KOPT-K1 (cell line): ENCODE data around the gene ENKD1.

Experiments used
- H3K27ac ChIP-seq: fragments of 200-600 bp; sonication (generic); 2 replicates; pipeline ENCODE4 v1.5.1; 2016; ENCODE audit warnings: antibody characterized with exemption, mild to moderate bottlenecking, low read depth, low read length; ENCODE audit not compliant: poor library complexity, severe bottlenecking
- H3K36me3 ChIP-seq: fragments of 200-600 bp; sonication (generic); 2 replicates; pipeline ENCODE4 v1.5.1; 2017; ENCODE audit warnings: antibody characterized with exemption, mild to moderate bottlenecking, low read length, moderate library complexity; ENCODE audit not compliant: insufficient read depth
- H3K9me3 ChIP-seq: fragments of 200-600 bp; sonication (generic); 2 replicates; pipeline ENCODE4 v1.5.1; 2017; ENCODE audit warnings: antibody characterized with exemption, low read length, mild to moderate bottlenecking; ENCODE audit not compliant: insufficient read depth, poor library complexity, severe bottlenecking

Gene ENKD1

GRCh38 chr16:67636713-67637112, 29.8 kb downstream of the ENKD1 start:
- Histone ChIP-seq H3K27ac (no peak overlapping the region), H3K9me3 (no peaks in the 10 kb centered on the region), H3K36me3 (peaks cover 96% of the 10 kb centered on the region)

- Histone ChIP-seq H3K9me3 (no peaks in the 10 kb centered on the region), H3K27ac (no peak overlapping the region), H3K36me3 (peaks cover 100% of the 10 kb centered on the region)
These were observed 34.0 kb downstream of the ENKD1 start for GRCh38 chr16:67632415-67633172.

- no peaks in the 10 kb centered on the region for H3K9me3 ChIP-seq
- peaks cover 100% of the 10 kb centered on the region for H3K36me3 ChIP-seq
- no peak overlapping the region for H3K27ac ChIP-seq
These were observed 38.3 kb downstream of the ENKD1 start for GRCh38 chr16:67628216-67628615.

GRCh38 chr16:67613808-67614207, 52.7 kb downstream of the ENKD1 start:
- H3K9me3 ChIP-seq, result no peaks in the 10 kb centered on the region
- H3K27ac ChIP-seq, result no peak overlapping the region
- peaks cover 97% of the 10 kb centered on the region for H3K36me3 ChIP-seq
